SK-N-SH (cell line): ENCODE measurements around the gene KCNG1. TPM values are rescaled to one million over a fixed set of nuclear protein-coding genes. Genes with fewer than 3 reads are reported as not detected.

ENCODE experiments used
- CTCF ChIA-PET: fragments of 300-600, 350-600 bp; formaldehyde crosslinking; extraction: SDS; loops from one replicate; lab custom pipeline; 2021; lab: Yijun Ruan, JAX
- POLR2A ChIA-PET: fragments of 350-600 bp; sonication (Branson Sonifier 250); formaldehyde crosslinking; extraction: SDS; loops from one replicate; lab custom pipeline; 2020; ENCODE audit warnings: antibody characterized with exemption, inconsistent platforms; lab: Yijun Ruan, JAX
- DNase-seq: peaks from one replicate; pipeline ENCODE4 v3.0.0; 2012
- H2AFZ ChIP-seq: fragments of 200-600 bp; sonication (generic); 2 replicates; pipeline ENCODE4 v1.8.1; 2016; ENCODE audit warnings: antibody characterized with exemption, mild to moderate bottlenecking, low read depth
- H3F3A ChIP-seq: fragments of 200-600 bp; sonication (generic); replicated peaks from 2 replicates; pipeline ENCODE3; 2016; ENCODE audit warnings: antibody characterized with exemption, mild to moderate bottlenecking; ENCODE audit not compliant: insufficient read depth
- H3K27ac ChIP-seq, 2 experiments: fragments of 200-500 bp in 1 of 2; fragments of 200-600 bp in 1 of 2; sonication (Bioruptor generic) in 1 of 2; sonication (generic), shearing (Covaris generic) in 1 of 2; 2 replicates each; pipeline versions ENCODE4 v1.5.1 to v1.6.1; 2014 to 2016; ENCODE audit warnings: low read depth in 2 of 2, inconsistent platforms in 1 of 2, low read length in 1 of 2, mild to moderate bottlenecking in 1 of 2, mixed read lengths in 1 of 2
- H3K27me3 ChIP-seq: fragments of 200-600 bp; sonication (generic), shearing (Covaris generic); 2 replicates; pipeline ENCODE4 v1.6.1; 2016; ENCODE audit warnings: mixed run types; ENCODE audit not compliant: insufficient read depth
- H3K36me3 ChIP-seq, 2 experiments: fragments of 200-500 bp in 1 of 2; fragments of 200-600 bp in 1 of 2; sonication (Bioruptor generic) in 1 of 2; sonication (generic) in 1 of 2; replicated peaks in 1 of 2; 2 replicates each; pipeline versions ENCODE3 to v1.5.1; 2014 to 2016; ENCODE audit warnings: low read length in 1 of 2, mild to moderate bottlenecking in 1 of 2; ENCODE audit not compliant: insufficient read depth in 2 of 2, control insufficient read depth in 1 of 2
- H3K4me1 ChIP-seq, 2 experiments: fragments of 200-500 bp in 1 of 2; fragments of 200-600 bp in 1 of 2; sonication (Bioruptor generic) in 1 of 2; sonication (generic), shearing (Covaris generic) in 1 of 2; 2 replicates each; pipeline versions ENCODE4 v1.5.1 to v1.6.1; 2014 to 2016; ENCODE audit warnings: low read depth in 1 of 2, low read length in 1 of 2, mixed run types in 1 of 2; ENCODE audit not compliant: insufficient read depth in 2 of 2, control insufficient read depth in 1 of 2
- H3K4me2 ChIP-seq: fragments of 200-600 bp; sonication (generic), shearing (Covaris generic); 2 replicates; pipeline ENCODE4 v1.6.1; 2017; ENCODE audit warnings: mixed run types
- H3K4me3 ChIP-seq, 2 experiments: fragments of 200-500 bp in 1 of 2; fragments of 200-600 bp in 1 of 2; sonication (Bioruptor generic) in 1 of 2; sonication (generic), shearing (Covaris generic) in 1 of 2; 2 replicates each; pipeline versions ENCODE4 v1.5.1 to v1.8.1; 2014 to 2016; ENCODE audit warnings: low read depth in 2 of 2, inconsistent platforms in 1 of 2, low read length in 1 of 2, mild to moderate bottlenecking in 1 of 2, mixed read lengths in 1 of 2, moderate library complexity in 1 of 2
- H3K79me2 ChIP-seq: fragments of 200-600 bp; sonication (generic); 2 replicates; pipeline ENCODE4 v1.8.1; 2017; ENCODE audit warnings: mild to moderate bottlenecking; ENCODE audit not compliant: insufficient read depth
- H3K9ac ChIP-seq: fragments of 200-600 bp; sonication (generic); 2 replicates; pipeline ENCODE4 v1.6.1; 2017; ENCODE audit warnings: mixed run types
- H3K9me2 ChIP-seq: fragments of 200-600 bp; sonication (generic); 2 replicates; pipeline ENCODE4 v1.6.1; 2017; ENCODE audit warnings: mixed run types
- H3K9me3 ChIP-seq: fragments of 200-600 bp; sonication (generic); 2 replicates; pipeline ENCODE4 v1.6.1; 2017; ENCODE audit warnings: mixed run types, mild to moderate bottlenecking, moderate library complexity
- H4K20me1 ChIP-seq: fragments of 200-600 bp; sonication (generic); 2 replicates; pipeline ENCODE4 v1.6.1; 2017; ENCODE audit warnings: mild to moderate bottlenecking, mixed run types; ENCODE audit not compliant: insufficient read depth
- CHD2 ChIP-seq: fragments of 150-350 bp; IDR thresholded peaks from 2 replicates; pipeline ENCODE4 v1.6.1; 2018; ENCODE audit warnings: low read length; ENCODE audit not compliant: partially characterized antibody
- EZH2phosphoT487 ChIP-seq: fragments of 200-600 bp; sonication (generic); IDR thresholded peaks from 2 replicates; pipeline ENCODE4 v1.6.1; 2017; ENCODE audit warnings: low read depth, mixed run types, mild to moderate bottlenecking, antibody characterized with exemption, moderate library complexity, borderline replicate concordance
- GATA2 ChIP-seq: sonication (generic); formaldehyde crosslinking; IDR thresholded peaks from 2 replicates; pipeline ENCODE4 v1.5.0; 2020; ENCODE audit warnings: mild to moderate bottlenecking, missing genetic modification reagents
- JUND ChIP-seq: IDR thresholded peaks from 2 replicates; pipeline ENCODE4 v1.4.0; 2012
- MXI1 ChIP-seq: IDR thresholded peaks from 2 replicates; pipeline ENCODE4 v1.6.1; 2012; ENCODE audit warnings: mild to moderate bottlenecking, low read depth, low read length, improper control_type of control experiment
- NRF1 ChIP-seq: IDR thresholded peaks from 2 replicates; pipeline ENCODE4 v1.6.1; 2012; ENCODE audit warnings: low read depth, mild to moderate bottlenecking, low read length
- POLR2AphosphoS5 ChIP-seq: IDR thresholded peaks from 2 replicates; pipeline ENCODE4 v1.6.1; 2012; ENCODE audit warnings: low read depth, low read length
- RCOR1 ChIP-seq: fragments of 150-350 bp; IDR thresholded peaks from 2 replicates; pipeline ENCODE4 v1.6.1; 2017; ENCODE audit warnings: antibody characterized with exemption, low read length
- SMC3 ChIP-seq: IDR thresholded peaks from 2 replicates; pipeline ENCODE4 v1.6.1; 2012; ENCODE audit warnings: low read depth, low read length, improper control_type of control experiment
- TAF1 ChIP-seq: IDR thresholded peaks from 2 replicates; pipeline ENCODE4 v1.6.1; 2012; ENCODE audit warnings: low read depth, mild to moderate bottlenecking, low read length, moderate library complexity, borderline replicate concordance
- USF1 ChIP-seq: IDR thresholded peaks from 2 replicates; pipeline ENCODE4 v1.4.0; 2012; ENCODE audit warnings: low read depth, borderline replicate concordance
- WGBS: methylation state at CpG from one replicate; pipeline ENCODE4 v1.1.6; 2017; ENCODE audit warnings: low lambda C conversion rate; 5-methylcytosine and 5-hydroxymethylcytosine counted together
- polyA plus RNA-seq, 3 experiments: library from polyadenylated mRNA; depleted of rRNA; stranded (reverse); fragments of >200 nt; gene quantifications; 2 replicates each; pipeline ENCODE4 v1.2.3, GENCODE V29; 2012
- TF ChIP-seq, protein P1 (sequence below): fragments of 150-350 bp; IDR thresholded peaks from 2 replicates; pipeline ENCODE4 v1.6.1; 2017; ENCODE audit warnings: antibody characterized with exemption, low read length, low read depth, borderline replicate concordance
- TF ChIP-seq, protein P2 (sequence below): IDR thresholded peaks from 2 replicates; pipeline ENCODE4 v1.4.0; 2012; ENCODE audit warnings: low read depth, borderline replicate concordance

KCNG1 gene, protein sequence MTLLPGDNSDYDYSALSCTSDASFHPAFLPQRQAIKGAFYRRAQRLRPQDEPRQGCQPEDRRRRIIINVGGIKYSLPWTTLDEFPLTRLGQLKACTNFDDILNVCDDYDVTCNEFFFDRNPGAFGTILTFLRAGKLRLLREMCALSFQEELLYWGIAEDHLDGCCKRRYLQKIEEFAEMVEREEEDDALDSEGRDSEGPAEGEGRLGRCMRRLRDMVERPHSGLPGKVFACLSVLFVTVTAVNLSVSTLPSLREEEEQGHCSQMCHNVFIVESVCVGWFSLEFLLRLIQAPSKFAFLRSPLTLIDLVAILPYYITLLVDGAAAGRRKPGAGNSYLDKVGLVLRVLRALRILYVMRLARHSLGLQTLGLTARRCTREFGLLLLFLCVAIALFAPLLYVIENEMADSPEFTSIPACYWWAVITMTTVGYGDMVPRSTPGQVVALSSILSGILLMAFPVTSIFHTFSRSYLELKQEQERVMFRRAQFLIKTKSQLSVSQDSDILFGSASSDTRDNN
- polyA plus RNA-seq (2012; rRNA removed), result 11.2 and 13.8 TPM in 2 replicates
- polyA plus RNA-seq (2012; cell fraction: cytosol; rRNA removed), result 5.9 and 9.2 TPM in 2 replicates
- 17.5 and 21.8 TPM in 2 replicates for polyA plus RNA-seq (2012; cell fraction: nucleus; rRNA removed)

DNA sequence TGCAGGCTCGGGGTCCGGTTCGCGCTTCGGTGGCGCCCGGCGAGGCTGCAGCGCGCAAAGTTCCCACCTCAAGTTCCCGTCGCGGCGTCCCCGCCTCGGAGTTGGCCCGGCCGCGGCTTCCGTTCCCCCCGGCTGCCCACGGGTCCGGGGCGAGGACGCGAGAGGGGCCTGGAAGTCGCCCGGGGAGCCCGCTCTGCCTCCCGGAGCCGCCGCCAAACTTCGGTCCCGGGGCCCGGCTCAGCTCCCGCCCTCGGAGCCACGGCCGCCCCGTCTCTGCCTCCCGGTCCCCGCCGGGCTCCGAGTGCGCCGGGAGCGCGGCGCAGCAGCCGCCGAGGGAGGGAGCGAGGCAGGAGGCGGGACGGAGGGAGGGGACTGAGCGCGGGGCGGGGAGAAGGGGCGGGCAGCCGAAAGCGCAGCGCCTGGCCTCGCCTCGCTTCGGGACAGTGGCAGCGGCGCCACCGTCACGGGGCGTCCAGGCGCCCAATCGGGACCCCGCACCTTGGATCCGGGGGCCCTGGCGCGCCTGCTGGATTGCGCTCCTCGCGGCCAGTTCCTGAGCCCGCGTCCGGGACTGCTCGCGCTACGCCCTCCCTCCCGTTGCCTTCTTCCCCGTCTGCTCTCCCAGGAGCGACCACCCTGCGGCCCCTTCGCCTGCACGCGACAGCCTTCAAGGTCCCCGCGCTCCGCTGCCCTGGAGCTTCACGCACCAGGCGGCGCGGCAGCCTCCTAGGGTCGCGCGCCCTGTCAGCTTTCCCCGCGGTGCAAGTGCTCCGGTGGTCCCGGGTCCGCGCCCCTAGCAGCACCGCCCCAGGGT is at the start of gene KCNG1:
Gene KCNG1, minus strand, starts transcription at position 305 of the 814 bp plus-strand sequence. CDS start 12,769 bp downstream, outside the sequence.
- peaks cover 14 to 43% of the 10 kb centered on the region in 2 experiments; a peak in 2 of 4 replicates for H3K4me1 ChIP-seq
- ChIA-PET CTCF (interaction anchor here (2.3 to 4.8 kb wide), 2 partner anchors 35 to 284 kb away, joined by 8 to 36 read pairs; no protein-coding TSS in a partner anchor), POLR2A (interaction anchor here (1.1 kb wide), 1 partner anchor 106 kb away, joined by 4 read pairs; no protein-coding TSS in a partner anchor)
- peak within 1 kb of the TSS; percentile 95 for H3K4me2 ChIP-seq
- peak within 1 kb of the TSS; percentile 66 to 82 for H3K4me3 ChIP-seq
- H3K9ac ChIP-seq, result peak within 1 kb of the TSS; percentile 78
- no peaks in the 10 kb centered on the region for H3F3A ChIP-seq
- WGBS, result 9% methylated on average over 22 of the region's 108 CpGs
- H3K27ac ChIP-seq, result peak within 1 kb of the TSS in 1 of 2 experiments; percentile 60; a peak in 1 of 4 replicates
- H3K9me2 ChIP-seq, result no peaks in the 10 kb centered on the region
- peak; percentile 97 for DNase-seq
- H3K79me2 ChIP-seq, result peaks cover 17% of the 10 kb centered on the region
- no peaks in the 10 kb centered on the region for H3K36me3 ChIP-seq
- H4K20me1 ChIP-seq, result no peaks in the 10 kb centered on the region
- no peaks in the 10 kb centered on the region for H3K9me3 ChIP-seq
- no peak for TF ChIP-seq JUND
- TF ChIP-seq, protein P1, sequence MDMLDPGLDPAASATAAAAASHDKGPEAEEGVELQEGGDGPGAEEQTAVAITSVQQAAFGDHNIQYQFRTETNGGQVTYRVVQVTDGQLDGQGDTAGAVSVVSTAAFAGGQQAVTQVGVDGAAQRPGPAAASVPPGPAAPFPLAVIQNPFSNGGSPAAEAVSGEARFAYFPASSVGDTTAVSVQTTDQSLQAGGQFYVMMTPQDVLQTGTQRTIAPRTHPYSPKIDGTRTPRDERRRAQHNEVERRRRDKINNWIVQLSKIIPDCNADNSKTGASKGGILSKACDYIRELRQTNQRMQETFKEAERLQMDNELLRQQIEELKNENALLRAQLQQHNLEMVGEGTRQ, result 0 out of 2 replicates have a peak, but pooled peaks have one; percentile 9
- TF ChIP-seq POLR2AphosphoS5, result peak; percentile 62; the same call in 1 of the 2 replicates
- peak; percentile 55 for TF ChIP-seq NRF1
- peak; percentile 45; the same call in 1 of the 2 replicates for TF ChIP-seq USF1
- TF ChIP-seq MXI1, result 0 out of 2 replicates have a peak, but pooled peaks have one; percentile 36
- TF ChIP-seq RCOR1, result no peak
- TF ChIP-seq SMC3, result no peak
- TF ChIP-seq TAF1, result peak; percentile 49; the same call in 1 of the 2 replicates
- no peak for TF ChIP-seq GATA2 (CRISPR knock-in tag)
- H3K27me3 ChIP-seq, result no peaks in the 10 kb centered on the region; the same call in 1 of the 2 replicates
- H2AFZ ChIP-seq, result peak within 1 kb of the TSS; percentile 87

DNA sequence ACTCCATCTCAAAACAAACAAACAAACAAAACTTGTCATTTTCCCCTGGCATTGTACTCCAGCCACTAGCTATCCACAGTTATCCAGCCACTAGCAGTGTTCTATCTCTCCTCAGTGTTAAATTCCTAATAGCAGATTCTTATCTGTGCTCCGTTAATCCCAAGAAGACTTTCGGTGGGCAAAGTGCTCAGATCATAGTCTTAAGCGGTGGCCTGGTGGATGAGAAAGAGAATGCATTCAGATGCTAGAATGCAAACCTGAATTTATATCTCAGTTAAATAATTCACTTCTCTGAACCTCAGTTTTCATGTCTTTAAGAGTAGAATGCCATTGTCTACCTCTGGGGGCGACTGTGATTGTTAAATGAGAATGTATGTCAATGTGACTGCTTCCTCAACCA is 47.7 kb upstream of the KCNG1 start:
- peaks cover 0 to 3% of the 10 kb centered on the region in 2 experiments; a peak in 1 of 4 replicates for H3K4me1 ChIP-seq
- peaks cover 8% of the 10 kb centered on the region for H3K27me3 ChIP-seq
- TF ChIP-seq, protein P2, sequence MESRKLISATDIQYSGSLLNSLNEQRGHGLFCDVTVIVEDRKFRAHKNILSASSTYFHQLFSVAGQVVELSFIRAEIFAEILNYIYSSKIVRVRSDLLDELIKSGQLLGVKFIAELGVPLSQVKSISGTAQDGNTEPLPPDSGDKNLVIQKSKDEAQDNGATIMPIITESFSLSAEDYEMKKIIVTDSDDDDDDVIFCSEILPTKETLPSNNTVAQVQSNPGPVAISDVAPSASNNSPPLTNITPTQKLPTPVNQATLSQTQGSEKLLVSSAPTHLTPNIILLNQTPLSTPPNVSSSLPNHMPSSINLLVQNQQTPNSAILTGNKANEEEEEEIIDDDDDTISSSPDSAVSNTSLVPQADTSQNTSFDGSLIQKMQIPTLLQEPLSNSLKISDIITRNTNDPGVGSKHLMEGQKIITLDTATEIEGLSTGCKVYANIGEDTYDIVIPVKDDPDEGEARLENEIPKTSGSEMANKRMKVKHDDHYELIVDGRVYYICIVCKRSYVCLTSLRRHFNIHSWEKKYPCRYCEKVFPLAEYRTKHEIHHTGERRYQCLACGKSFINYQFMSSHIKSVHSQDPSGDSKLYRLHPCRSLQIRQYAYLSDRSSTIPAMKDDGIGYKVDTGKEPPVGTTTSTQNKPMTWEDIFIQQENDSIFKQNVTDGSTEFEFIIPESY, result no peak
- TF ChIP-seq EZH2phosphoT487 (no peak), CHD2 (no peak)
- TF ChIP-seq, all 33 proteins: peak for 0
- no peaks in the 10 kb centered on the region for H3K9me2 ChIP-seq
- no peaks in the 10 kb centered on the region for H3K79me2 ChIP-seq
- CTCF ChIA-PET, result no interaction called here
- no peaks in the 10 kb centered on the region for H3F3A ChIP-seq
- no peaks in the 10 kb centered on the region for H3K36me3 ChIP-seq
- H3K9me3 ChIP-seq, result no peaks in the 10 kb centered on the region
- H3K27ac ChIP-seq, result no peak overlapping the region
- POLR2A ChIA-PET, result no interaction called here
- no peak overlapping the region for H3K4me3 ChIP-seq
- H4K20me1 ChIP-seq, result no peaks in the 10 kb centered on the region
- no peak for DNase-seq
- H3K4me2 ChIP-seq, result no peak overlapping the region
- H2AFZ ChIP-seq, result no peak overlapping the region
- no peak overlapping the region for H3K9ac ChIP-seq
- 65% methylated on average over 4 of the region's 4 CpGs for WGBS
